DND-41 (cell line): ENCODE results near the gene POU3F3.

Experiments
- EZH2 ChIP-seq: IDR thresholded peaks from 3 replicates; pipeline ENCODE4 v1.6.1; 2012; ENCODE audit warnings: borderline replicate concordance, low read depth, mild to moderate bottlenecking, moderate library complexity, low read length, inconsistent platforms; ENCODE audit not compliant: severe bottlenecking
- TF ChIP-seq, protein P1 (sequence below): IDR thresholded peaks from 2 replicates; pipeline ENCODE4 v1.5.1; 2012; ENCODE audit warnings: borderline replicate concordance, low read length, moderate library complexity, mild to moderate bottlenecking; ENCODE audit not compliant: poor library complexity, severe bottlenecking; ENCODE audit errors: extremely low read depth

DNA sequence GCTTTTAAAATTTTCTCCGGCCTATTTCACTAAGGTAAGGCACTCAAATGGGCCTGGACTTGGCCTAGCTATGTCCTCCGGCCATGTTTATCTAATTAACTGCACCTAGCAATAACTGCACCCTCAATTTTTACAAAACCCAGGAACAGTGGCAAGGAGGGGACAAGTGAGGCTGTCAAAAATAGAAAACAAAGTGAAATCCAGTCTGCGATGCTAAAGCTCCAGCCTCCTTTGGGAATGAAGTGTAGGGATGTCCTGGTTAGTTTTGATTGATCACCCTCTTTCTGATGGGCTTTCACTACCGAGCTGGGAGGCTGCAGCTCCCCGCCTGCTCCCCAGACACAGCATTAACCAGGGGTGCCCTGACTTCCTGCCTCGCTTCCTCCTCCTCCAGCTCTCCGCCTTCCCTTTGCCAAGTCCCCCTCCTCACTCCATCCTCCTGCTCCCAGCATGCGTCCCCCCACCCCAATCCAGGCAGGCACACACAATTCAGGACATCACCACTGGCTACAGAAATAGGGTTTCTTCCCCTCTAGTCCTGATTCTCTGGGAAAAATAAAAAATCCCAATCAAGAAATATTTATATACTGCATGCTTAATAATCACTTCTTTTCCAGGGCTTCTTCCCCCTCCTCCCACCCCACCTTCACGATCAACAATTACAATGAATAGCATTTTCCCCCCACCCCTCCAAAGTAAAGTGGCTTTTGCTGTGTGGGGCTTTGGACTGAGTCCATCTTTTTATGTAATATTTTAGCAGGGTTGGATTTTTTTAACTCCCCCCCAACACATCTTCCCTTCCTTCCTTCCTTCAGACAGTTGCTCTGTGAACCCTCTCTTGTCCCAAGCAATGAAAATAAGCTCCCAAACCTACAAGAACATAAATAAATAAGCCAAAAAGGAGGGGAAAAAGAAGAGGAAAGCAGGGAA, 3.3 kb upstream of the POU3F3 start:
- TF ChIP-seq, protein P1, sequence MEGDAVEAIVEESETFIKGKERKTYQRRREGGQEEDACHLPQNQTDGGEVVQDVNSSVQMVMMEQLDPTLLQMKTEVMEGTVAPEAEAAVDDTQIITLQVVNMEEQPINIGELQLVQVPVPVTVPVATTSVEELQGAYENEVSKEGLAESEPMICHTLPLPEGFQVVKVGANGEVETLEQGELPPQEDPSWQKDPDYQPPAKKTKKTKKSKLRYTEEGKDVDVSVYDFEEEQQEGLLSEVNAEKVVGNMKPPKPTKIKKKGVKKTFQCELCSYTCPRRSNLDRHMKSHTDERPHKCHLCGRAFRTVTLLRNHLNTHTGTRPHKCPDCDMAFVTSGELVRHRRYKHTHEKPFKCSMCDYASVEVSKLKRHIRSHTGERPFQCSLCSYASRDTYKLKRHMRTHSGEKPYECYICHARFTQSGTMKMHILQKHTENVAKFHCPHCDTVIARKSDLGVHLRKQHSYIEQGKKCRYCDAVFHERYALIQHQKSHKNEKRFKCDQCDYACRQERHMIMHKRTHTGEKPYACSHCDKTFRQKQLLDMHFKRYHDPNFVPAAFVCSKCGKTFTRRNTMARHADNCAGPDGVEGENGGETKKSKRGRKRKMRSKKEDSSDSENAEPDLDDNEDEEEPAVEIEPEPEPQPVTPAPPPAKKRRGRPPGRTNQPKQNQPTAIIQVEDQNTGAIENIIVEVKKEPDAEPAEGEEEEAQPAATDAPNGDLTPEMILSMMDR = no peak
- TF ChIP-seq EZH2 = no peak
